ENCODE measurements around the gene B3GALT4.

DNA sequence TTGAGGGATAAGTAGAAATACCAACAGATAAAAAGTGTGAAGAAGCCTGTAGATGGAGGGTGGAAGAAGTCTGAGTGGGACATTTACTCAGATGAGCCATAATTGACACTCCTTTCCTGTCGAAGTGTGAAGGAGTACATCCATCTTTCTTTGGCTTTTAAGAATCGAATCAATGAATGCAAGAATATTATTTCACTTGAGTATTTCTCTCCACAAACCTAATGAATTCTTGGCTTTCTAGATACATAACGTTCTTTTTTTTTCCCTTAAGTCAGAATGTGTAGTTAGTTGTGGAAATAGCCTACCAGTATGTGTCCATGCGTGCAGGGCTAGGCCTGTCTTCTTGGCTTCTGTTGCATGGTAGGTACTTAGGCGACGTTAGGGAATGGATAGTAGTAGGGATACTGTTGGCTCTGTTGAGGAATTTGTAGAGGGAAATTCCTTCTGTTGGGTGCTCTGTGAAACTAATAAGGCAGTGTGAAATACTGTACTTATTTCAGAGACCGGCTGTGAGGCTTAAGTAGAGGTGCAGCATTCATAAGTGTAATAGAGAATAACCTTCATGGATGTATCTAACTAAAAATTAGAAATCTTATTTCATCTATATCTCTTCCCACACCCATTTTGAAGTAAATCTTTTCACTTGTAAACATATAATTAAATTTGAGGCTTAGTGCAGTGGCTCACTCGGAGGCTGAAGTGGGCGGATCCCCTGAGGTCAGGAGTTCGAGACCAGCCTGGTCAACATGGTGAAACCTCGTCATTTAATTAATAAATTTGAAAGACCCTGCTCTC is 3.6 kb upstream of the B3GALT4 start:
- TF ChIP-seq, protein P1, sequence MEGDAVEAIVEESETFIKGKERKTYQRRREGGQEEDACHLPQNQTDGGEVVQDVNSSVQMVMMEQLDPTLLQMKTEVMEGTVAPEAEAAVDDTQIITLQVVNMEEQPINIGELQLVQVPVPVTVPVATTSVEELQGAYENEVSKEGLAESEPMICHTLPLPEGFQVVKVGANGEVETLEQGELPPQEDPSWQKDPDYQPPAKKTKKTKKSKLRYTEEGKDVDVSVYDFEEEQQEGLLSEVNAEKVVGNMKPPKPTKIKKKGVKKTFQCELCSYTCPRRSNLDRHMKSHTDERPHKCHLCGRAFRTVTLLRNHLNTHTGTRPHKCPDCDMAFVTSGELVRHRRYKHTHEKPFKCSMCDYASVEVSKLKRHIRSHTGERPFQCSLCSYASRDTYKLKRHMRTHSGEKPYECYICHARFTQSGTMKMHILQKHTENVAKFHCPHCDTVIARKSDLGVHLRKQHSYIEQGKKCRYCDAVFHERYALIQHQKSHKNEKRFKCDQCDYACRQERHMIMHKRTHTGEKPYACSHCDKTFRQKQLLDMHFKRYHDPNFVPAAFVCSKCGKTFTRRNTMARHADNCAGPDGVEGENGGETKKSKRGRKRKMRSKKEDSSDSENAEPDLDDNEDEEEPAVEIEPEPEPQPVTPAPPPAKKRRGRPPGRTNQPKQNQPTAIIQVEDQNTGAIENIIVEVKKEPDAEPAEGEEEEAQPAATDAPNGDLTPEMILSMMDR (IDR thresholded peaks at IDR 0.05), result no peak
- TF ChIP-seq EZH2 (IDR thresholded peaks at IDR 0.05; ENCODE audit: borderline replicate concordance, insufficient read depth, low read depth, low read length, poor library complexity, severe bottlenecking), result no peak

Data from B cell (primary cell).